K562 (cell line): ENCODE data around the gene GEN1. TPM values are rescaled to one million over a fixed set of nuclear protein-coding genes. Genes with fewer than 3 reads are reported as not detected.

Experiments used
- ARID2 ChIP-seq: fragments of 450-650 bp; IDR thresholded peaks from 2 replicates; pipeline ENCODE4 v1.6.1; 2017; ENCODE audit warnings: antibody characterized with exemption, mild to moderate bottlenecking
- CHD1 ChIP-seq: fragments of 200-600 bp; sonication (generic); IDR thresholded peaks from one replicate; pipeline ENCODE4 v1.6.1; 2012; ENCODE audit warnings: mild to moderate bottlenecking, moderate library complexity, low read length, inconsistent platforms
- DPF2 ChIP-seq: fragments of 450-650 bp; IDR thresholded peaks from 2 replicates; pipeline ENCODE4 v1.6.1; 2016
- E2F1 ChIP-seq: sonication (generic); formaldehyde crosslinking; IDR thresholded peaks from 2 replicates; pipeline ENCODE4 v1.8.1; 2023; ENCODE audit warnings: mild to moderate bottlenecking, missing genetic modification reagents, moderate library complexity
- MCM5 ChIP-seq: fragments of 450-650 bp; IDR thresholded peaks from 2 replicates; pipeline ENCODE4 v1.6.1; 2016; ENCODE audit warnings: low read depth
- MTA2 ChIP-seq: fragments of 450-650 bp; IDR thresholded peaks from 2 replicates; pipeline ENCODE4 v1.6.1; 2016; ENCODE audit warnings: low read depth
- POU5F1 ChIP-seq: fragments of 150-350 bp; IDR thresholded peaks from 2 replicates; pipeline ENCODE4 v1.6.1; 2014; ENCODE audit warnings: borderline replicate concordance, low read length, low read depth, mild to moderate bottlenecking; ENCODE audit not compliant: partially characterized antibody
- RBM39 ChIP-seq: fragments of 200-400 bp; formaldehyde crosslinking; optimal IDR thresholded peaks from 2 replicates; pipeline ENCODE3; 2018; ENCODE audit warnings: low read depth, low read length
- RFX1 ChIP-seq: fragments of 450-650 bp; IDR thresholded peaks from 2 replicates; pipeline ENCODE4 v1.6.1; 2016; ENCODE audit warnings: mild to moderate bottlenecking, moderate library complexity
- TCF3 ChIP-seq: sonication (generic); formaldehyde crosslinking; IDR thresholded peaks from 2 replicates; pipeline ENCODE4 v1.4.0; 2020; ENCODE audit warnings: mild to moderate bottlenecking, missing genetic modification reagents
- ZBTB11 ChIP-seq, 3 experiments: fragments of 200-800 bp in 1 of 3; fragments of 250-450 bp in 1 of 3; fragments of 450-650 bp in 1 of 3; sonication (Bioruptor Pico) in 1 of 3; sonication (Bioruptor generic) in 1 of 3; formaldehyde crosslinking in 1 of 3; IDR thresholded peaks; 2 replicates each; pipeline versions ENCODE4 v1.6.1 to v1.8.0; 2016 to 2022; ENCODE audit warnings: mild to moderate bottlenecking in 2 of 3, missing genetic modification characterization in 2 of 3, missing compliant biosample characterization in 1 of 3, moderate library complexity in 1 of 3
- ZBTB40 ChIP-seq, 2 experiments: fragments of 450-650 bp in 1 of 2; sonication (generic) in 1 of 2; formaldehyde crosslinking in 1 of 2; IDR thresholded peaks; 2 replicates each; pipeline versions ENCODE4 v1.7.1 to v1.9.0; 2016 to 2022; ENCODE audit warnings: inconsistent platforms in 1 of 2, mild to moderate bottlenecking in 1 of 2, missing genetic modification reagents in 1 of 2
- polyA plus RNA-seq, 8 experiments: library from polyadenylated mRNA; depleted of rRNA in 4 of 8; stranded (reverse) in 5 of 8; unstranded in 3 of 8; fragments of >200 nt; fragmentation: Nextera tagmentation in 2 of 8; fragmentation: Illumina TruSeq in 1 of 8; extraction: Ambion mirVana in 2 of 8; extraction: Trizol in 1 of 8; gene quantifications; 2 replicates each; pipeline versions ENCODE4 v1.2.1 to v1.2.3, GENCODE V29; 2011 to 2014; ENCODE audit warnings: inconsistent platforms in 1 of 8, missing spikeins in 1 of 8
- total RNA-seq, 7 experiments: library from RNA; depleted of rRNA in 6 of 7; stranded (reverse); fragments of >200 nt in 6 of 7; fragmentation: Illumina TruSeq in 2 of 7; extraction: Trizol in 2 of 7; gene quantifications; 2 replicates each; pipeline versions ENCODE4 v1.2.1 to v1.2.3, GENCODE V29; 2011 to 2021; ENCODE audit warnings: low replicate concordance in 1 of 7

The GEN1 gene
- total and polyA plus RNA-seq, 9 of the 15 experiments (the other 6 are each of a cell fraction or from before 2014, with no cell fraction given), result 8.6 to 39.7 (median 24.5) TPM

GRCh38 chr2:17747684-17748452 is 6.1 kb upstream of the GEN1 start (continued):
- TF ChIP-seq ZBTB11 (CRISPR knock-in tag; IDR thresholded peaks at IDR 0.05) (no peak), ZBTB40 (IDR thresholded peaks at IDR 0.05) (no peak), ZBTB40 (CRISPR knock-in tag; IDR thresholded peaks at IDR 0.05) (no peak), ARID2 (no peak), TCF3 (CRISPR knock-in tag) (no peak), DPF2 (0 out of 2 replicates have a peak, but pooled peaks have one; percentile 14), MCM5 (no peak), RFX1 (no peak), RBM39 (no peak), MTA2 (no peak), CHD1 (no peak), E2F1 (CRISPR knock-in tag) (no peak), POU5F1 (no peak)
